ENCODE results near the gene PPP1R9B. TPM values are rescaled to one million over a fixed set of nuclear protein-coding genes. Genes with fewer than 3 reads are reported as not detected.

The PPP1R9B gene
- total RNA-seq, result 34.6 and 58.7 TPM in 2 replicates

GRCh38 chr17:50150354-50151040 is at the start of gene PPP1R9B:
PPP1R9B (minus strand) TSS chr17:50150677; CDS start chr17:50150513, 164 bp downstream.

GRCh38 chr17:50165867-50166517 is 15.5 kb upstream of the PPP1R9B start, which contains the start of gene SGCA:
SGCA (plus strand) TSS chr17:50166005; CDS start chr17:50166041, 36 bp downstream.

GRCh38 chr17:50129728-50130558 is 20.5 kb downstream of the PPP1R9B start, which contains the start of gene SAMD14:
SAMD14 (minus strand) TSS chr17:50130160; CDS start chr17:50124959, 5,201 bp downstream.

GRCh38 chr17:50094753-50095619 is 55.5 kb downstream of the PPP1R9B start, which contains the start of gene PDK2:
PDK2 (plus strand) TSS chr17:50095351; CDS start chr17:50095436, 85 bp downstream.

Other genes with a start within 250 kb of the PPP1R9B start
- gene DLX4, start 181.5 kb downstream of the PPP1R9B start, total RNA-seq, result not detected in 2 replicates
- not detected in 2 replicates for gene DLX3, start 155.5 kb downstream of the PPP1R9B start, total RNA-seq
- 77.1 and 121 TPM in 2 replicates for gene ITGA3, start 94.6 kb downstream of the PPP1R9B start, total RNA-seq
- 13.1 and 47.6 TPM in 2 replicates for gene PDK2, start 55.3 kb downstream of the PPP1R9B start, total RNA-seq
- 0.87 and 2.2 TPM in 2 replicates for gene SAMD14, start 20.5 kb downstream of the PPP1R9B start, total RNA-seq
- gene SGCA, start 15.3 kb upstream of the PPP1R9B start, total RNA-seq, result 0.73 and 3.3 TPM in 2 replicates
- 1,022 and 2,022 TPM in 2 replicates for gene COL1A1, start 51.0 kb upstream of the PPP1R9B start, total RNA-seq
- gene TMEM92, start 123.8 kb upstream of the PPP1R9B start, total RNA-seq, result under 0.01 TPM in 2 replicates
- 55.4 and 76.3 TPM in 2 replicates for gene XYLT2, start 195.4 kb upstream of the PPP1R9B start, total RNA-seq
- gene MRPL27, start 222.5 kb upstream of the PPP1R9B start, total RNA-seq, result 28.4 and 76.8 TPM in 2 replicates
- gene EME1, start 222.6 kb upstream of the PPP1R9B start, total RNA-seq, result 0.33 and 10.9 TPM in 2 replicates
- 142 and 176 TPM in 2 replicates for gene LRRC59, start 246.8 kb upstream of the PPP1R9B start, total RNA-seq